Epithelial cell of esophagus (primary cell): ENCODE data around the gene MCF2L2.

ENCODE experiments used
- DNase-seq: peaks from one replicate; pipeline ENCODE4 v3.0.0; 2010; ENCODE audit warnings: low read depth
- H3K4me3 ChIP-seq: 2 replicates; pipeline ENCODE4 v1.5.1; 2011; ENCODE audit warnings: mild to moderate bottlenecking, low read length, control low read depth
- CTCF ChIP-seq: IDR thresholded peaks from 2 replicates; pipeline ENCODE4 v1.5.1; 2011; ENCODE audit warnings: low read depth, mild to moderate bottlenecking, low read length, control low read depth, inconsistent platforms; ENCODE audit not compliant: insufficient read depth; ENCODE audit errors: missing control alignments

Gene MCF2L2

GRCh38 chr3:183393625-183394024 is 34.8 kb downstream of the MCF2L2 start:
- no peak for TF ChIP-seq CTCF
- DNase-seq, result no peak
- no peak overlapping the region for H3K4me3 ChIP-seq

- peak; percentile 62 for DNase-seq
- no peak for TF ChIP-seq CTCF
- H3K4me3 ChIP-seq, result no peak overlapping the region
These were observed 36.0 kb downstream of the MCF2L2 start for GRCh38 chr3:183392186-183393034.

- no peak for TF ChIP-seq CTCF
- no peak overlapping the region for H3K4me3 ChIP-seq
These were observed 37.0 kb downstream of the MCF2L2 start for GRCh38 chr3:183391460-183391859.

GRCh38 chr3:183390844-183391243 is 37.6 kb downstream of the MCF2L2 start:
- no peak overlapping the region for H3K4me3 ChIP-seq
- TF ChIP-seq CTCF, result no peak
- DNase-seq, result no peak

More at GRCh38 chr3:183391460-183391859, 37.0 kb downstream of the MCF2L2 start:
- DNase-seq, result no peak

- H3K4me3 ChIP-seq, result no peak overlapping the region
- DNase-seq, result no peak
- TF ChIP-seq CTCF, result no peak
These were observed 40.1 kb downstream of the MCF2L2 start for GRCh38 chr3:183388213-183388895.

- no peak for DNase-seq
- TF ChIP-seq CTCF, result no peak
- no peak overlapping the region for H3K4me3 ChIP-seq
These were observed 40.6 kb downstream of the MCF2L2 start for GRCh38 chr3:183387797-183388196.
